ENCODE results near the gene ATP5F1E. TPM values are rescaled to one million over a fixed set of nuclear protein-coding genes. Genes with fewer than 3 reads are reported as not detected.

The ATP5F1E gene
- total RNA-seq, 1 donor from 2014 or later, result 67.5 TPM

DNA sequence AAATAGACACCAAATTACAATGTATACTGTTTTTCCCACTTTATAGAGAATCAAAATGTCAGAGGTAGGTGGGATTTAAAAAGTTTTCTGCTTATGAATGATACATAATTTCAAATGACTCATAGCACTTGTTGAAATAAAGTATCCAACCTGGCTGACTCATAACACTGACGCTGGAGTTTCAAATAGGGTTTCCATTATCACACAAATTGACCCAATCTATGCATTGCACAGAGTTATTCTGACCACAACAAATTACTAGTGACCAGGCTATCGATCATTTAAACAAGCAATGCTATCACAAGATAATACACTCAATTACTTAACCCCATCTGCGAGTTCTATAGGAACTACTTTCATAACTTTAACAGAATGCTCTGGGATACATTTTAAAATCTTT, 42.3 kb upstream of the ATP5F1E start:
- TF ChIP-seq, protein P1, sequence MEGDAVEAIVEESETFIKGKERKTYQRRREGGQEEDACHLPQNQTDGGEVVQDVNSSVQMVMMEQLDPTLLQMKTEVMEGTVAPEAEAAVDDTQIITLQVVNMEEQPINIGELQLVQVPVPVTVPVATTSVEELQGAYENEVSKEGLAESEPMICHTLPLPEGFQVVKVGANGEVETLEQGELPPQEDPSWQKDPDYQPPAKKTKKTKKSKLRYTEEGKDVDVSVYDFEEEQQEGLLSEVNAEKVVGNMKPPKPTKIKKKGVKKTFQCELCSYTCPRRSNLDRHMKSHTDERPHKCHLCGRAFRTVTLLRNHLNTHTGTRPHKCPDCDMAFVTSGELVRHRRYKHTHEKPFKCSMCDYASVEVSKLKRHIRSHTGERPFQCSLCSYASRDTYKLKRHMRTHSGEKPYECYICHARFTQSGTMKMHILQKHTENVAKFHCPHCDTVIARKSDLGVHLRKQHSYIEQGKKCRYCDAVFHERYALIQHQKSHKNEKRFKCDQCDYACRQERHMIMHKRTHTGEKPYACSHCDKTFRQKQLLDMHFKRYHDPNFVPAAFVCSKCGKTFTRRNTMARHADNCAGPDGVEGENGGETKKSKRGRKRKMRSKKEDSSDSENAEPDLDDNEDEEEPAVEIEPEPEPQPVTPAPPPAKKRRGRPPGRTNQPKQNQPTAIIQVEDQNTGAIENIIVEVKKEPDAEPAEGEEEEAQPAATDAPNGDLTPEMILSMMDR (IDR thresholded peaks at IDR 0.05), result no peak
- Mint-ChIP-seq H3K4me3 (ENCODE audit: unreplicated experiment) (no peak overlapping the region), H3K27ac (ENCODE audit: unreplicated experiment) (no peak overlapping the region), H3K27me3 (ENCODE audit: low read depth) (peaks cover 32% of the 10 kb centered on the region), H3K9me3 (ENCODE audit: low read depth) (no peaks in the 10 kb centered on the region), H3K36me3 (ENCODE audit: low read depth) (no peaks in the 10 kb centered on the region), H3K4me1 (ENCODE audit: low read depth) (no peaks in the 10 kb centered on the region)
- DNase-seq (ENCODE audit: low spot score), result no peak

DNA sequence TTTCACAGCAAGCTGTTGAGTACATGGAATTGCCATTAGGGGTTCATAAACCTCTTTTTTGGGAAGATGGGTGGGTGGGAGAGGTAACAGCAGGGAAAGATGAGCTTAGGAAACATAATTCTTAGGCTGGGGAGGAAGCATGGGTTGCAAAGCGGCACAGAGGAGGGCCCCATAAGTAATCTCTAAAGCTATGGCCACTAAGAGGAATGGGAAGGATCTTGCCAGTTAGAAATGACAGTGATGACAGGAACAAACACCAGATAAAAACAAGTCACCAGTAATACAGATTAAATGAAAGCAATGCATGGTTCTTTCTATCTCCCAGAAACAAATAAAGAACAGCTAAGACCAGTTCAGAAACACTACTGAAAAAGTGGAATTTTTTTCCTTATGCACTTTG, 41.4 kb upstream of the ATP5F1E start:
- H3K36me3 Mint-ChIP-seq (ENCODE audit: low read depth), result no peaks in the 10 kb centered on the region
- no peak for DNase-seq (ENCODE audit: low spot score)
- H3K9me3 Mint-ChIP-seq (ENCODE audit: low read depth), result no peaks in the 10 kb centered on the region
- peaks cover 34% of the 10 kb centered on the region for H3K27me3 Mint-ChIP-seq (ENCODE audit: low read depth)
- H3K4me1 Mint-ChIP-seq (ENCODE audit: low read depth), result no peaks in the 10 kb centered on the region
- H3K4me3 Mint-ChIP-seq (ENCODE audit: unreplicated experiment), result no peak overlapping the region
- TF ChIP-seq, protein P1 (IDR thresholded peaks at IDR 0.05), result no peak
- no peak overlapping the region for H3K27ac Mint-ChIP-seq (ENCODE audit: unreplicated experiment)

DNA sequence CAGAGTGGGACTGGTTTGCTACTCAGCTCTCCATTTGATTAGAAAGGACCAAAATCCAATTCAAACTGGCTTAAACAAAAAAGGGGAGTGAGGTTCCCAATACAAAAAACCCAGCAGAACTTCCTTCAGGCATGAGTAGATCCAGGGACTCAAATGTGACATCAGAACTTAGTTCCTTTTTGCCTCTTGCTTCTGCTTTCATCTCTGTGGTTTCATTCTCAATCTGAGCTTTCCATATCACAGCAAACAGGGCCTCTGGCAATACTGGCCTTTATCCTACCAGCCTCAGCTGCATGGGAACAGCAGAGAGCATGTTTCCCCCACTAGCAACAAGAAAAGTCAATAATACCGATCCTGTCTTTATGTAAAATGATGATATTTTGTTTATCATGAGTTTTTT, 39.1 kb upstream of the ATP5F1E start:
- Mint-ChIP-seq H3K36me3 (ENCODE audit: low read depth) (no peaks in the 10 kb centered on the region), H3K27me3 (ENCODE audit: low read depth) (peaks cover 30% of the 10 kb centered on the region), H3K4me3 (ENCODE audit: unreplicated experiment) (no peak overlapping the region), H3K4me1 (ENCODE audit: low read depth) (no peaks in the 10 kb centered on the region), H3K27ac (ENCODE audit: unreplicated experiment) (no peak overlapping the region), H3K9me3 (ENCODE audit: low read depth) (no peaks in the 10 kb centered on the region)
- TF ChIP-seq, protein P1 (IDR thresholded peaks at IDR 0.05), result no peak
- DNase-seq (ENCODE audit: low spot score), result no peak

DNA sequence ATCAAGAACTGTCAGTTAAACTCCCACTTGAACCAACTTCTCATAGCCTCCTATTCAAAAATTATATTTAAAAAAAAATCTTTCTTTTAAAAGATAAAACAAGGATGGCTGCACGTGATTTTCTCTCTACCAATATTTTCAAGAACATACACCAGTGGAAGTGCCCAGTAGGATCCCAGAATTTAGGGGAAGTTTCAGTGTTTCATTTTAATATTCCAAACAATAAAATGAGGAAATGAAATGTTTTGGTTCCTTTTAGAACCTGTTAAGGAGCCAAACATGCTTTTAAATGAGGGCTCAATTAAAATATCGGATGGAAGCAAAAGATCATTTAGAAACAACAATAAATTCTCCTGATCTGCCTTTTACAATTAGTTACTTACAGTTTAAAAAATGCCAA, 36.9 kb upstream of the ATP5F1E start:
- H3K36me3 Mint-ChIP-seq (ENCODE audit: low read depth), result no peaks in the 10 kb centered on the region
- no peaks in the 10 kb centered on the region for H3K9me3 Mint-ChIP-seq (ENCODE audit: low read depth)
- DNase-seq (ENCODE audit: low spot score), result no peak
- peaks cover 18% of the 10 kb centered on the region for H3K27me3 Mint-ChIP-seq (ENCODE audit: low read depth)
- TF ChIP-seq, protein P1 (IDR thresholded peaks at IDR 0.05), result no peak
- no peak overlapping the region for H3K27ac Mint-ChIP-seq (ENCODE audit: unreplicated experiment)
- no peak overlapping the region for H3K4me3 Mint-ChIP-seq (ENCODE audit: unreplicated experiment)
- peaks cover under 1% of the 10 kb centered on the region for H3K4me1 Mint-ChIP-seq (ENCODE audit: low read depth)

DNA sequence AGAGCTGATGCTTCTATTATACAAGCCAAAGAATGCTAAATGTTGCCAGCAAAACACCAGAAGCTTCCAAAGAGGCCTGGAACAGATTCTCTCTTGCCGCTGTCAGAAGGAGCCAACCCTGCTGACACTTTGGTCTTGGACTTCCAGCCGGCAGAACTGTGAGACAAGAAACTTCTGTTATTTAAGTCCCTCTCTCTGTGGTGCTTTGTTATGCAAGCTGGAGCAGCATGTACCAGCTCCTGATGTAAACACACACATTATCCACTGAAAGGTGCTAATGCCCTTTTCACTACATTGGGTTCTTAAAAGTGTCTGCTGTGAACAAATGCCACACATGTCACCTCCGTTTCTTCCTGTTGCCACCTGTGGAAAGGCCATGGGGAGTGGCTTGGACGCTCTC, 36.4 kb upstream of the ATP5F1E start:
- DNase-seq (ENCODE audit: low spot score), result no peak
- Mint-ChIP-seq H3K4me3 (ENCODE audit: unreplicated experiment) (no peak overlapping the region), H3K4me1 (ENCODE audit: low read depth) (peaks cover 6% of the 10 kb centered on the region), H3K9me3 (ENCODE audit: low read depth) (no peaks in the 10 kb centered on the region), H3K27me3 (ENCODE audit: low read depth) (peaks cover 18% of the 10 kb centered on the region), H3K36me3 (ENCODE audit: low read depth) (no peaks in the 10 kb centered on the region), H3K27ac (ENCODE audit: unreplicated experiment) (no peak overlapping the region)
- TF ChIP-seq, protein P1 (IDR thresholded peaks at IDR 0.05), result no peak

All from chondrocyte (in vitro differentiated cells).